GM12801 (cell line): ENCODE measurements around the gene APBB1.
A peak's percentile ranks its signal among the peaks of the same experiment; 100 is the strongest.

Source experiments
- CTCF ChIP-seq: IDR thresholded peaks from one replicate; pipeline ENCODE4 v1.5.1; 2011; ENCODE audit warnings: control low read depth; ENCODE audit not compliant: insufficient read length; ENCODE audit errors: extremely low read depth

APBB1 gene

GRCh38 chr11:6354651-6355485 lies 64.0 kb downstream of the APBB1 start:
- no peak for TF ChIP-seq CTCF

GRCh38 chr11:6353367-6353987 lies 65.4 kb downstream of the APBB1 start:
- peak; percentile 83 for TF ChIP-seq CTCF

- no peak for TF ChIP-seq CTCF
Measured at GRCh38 chr11:6351782-6352382, 67.0 kb downstream of the APBB1 start.

GRCh38 chr11:6350486-6350885 lies 68.4 kb downstream of the APBB1 start:
- TF ChIP-seq CTCF = no peak

GRCh38 chr11:6350043-6350442 lies 68.9 kb downstream of the APBB1 start:
- TF ChIP-seq CTCF = no peak

GRCh38 chr11:6345366-6345765 lies 73.5 kb downstream of the APBB1 start:
- TF ChIP-seq CTCF = no peak
